ENCODE data around the gene ERN1. TPM values are rescaled to one million over a fixed set of nuclear protein-coding genes. Genes with fewer than 3 reads are reported as not detected.

The ERN1 gene
- total RNA-seq, 1 experiment from 2014 or later, result 13.5 TPM

DNA sequence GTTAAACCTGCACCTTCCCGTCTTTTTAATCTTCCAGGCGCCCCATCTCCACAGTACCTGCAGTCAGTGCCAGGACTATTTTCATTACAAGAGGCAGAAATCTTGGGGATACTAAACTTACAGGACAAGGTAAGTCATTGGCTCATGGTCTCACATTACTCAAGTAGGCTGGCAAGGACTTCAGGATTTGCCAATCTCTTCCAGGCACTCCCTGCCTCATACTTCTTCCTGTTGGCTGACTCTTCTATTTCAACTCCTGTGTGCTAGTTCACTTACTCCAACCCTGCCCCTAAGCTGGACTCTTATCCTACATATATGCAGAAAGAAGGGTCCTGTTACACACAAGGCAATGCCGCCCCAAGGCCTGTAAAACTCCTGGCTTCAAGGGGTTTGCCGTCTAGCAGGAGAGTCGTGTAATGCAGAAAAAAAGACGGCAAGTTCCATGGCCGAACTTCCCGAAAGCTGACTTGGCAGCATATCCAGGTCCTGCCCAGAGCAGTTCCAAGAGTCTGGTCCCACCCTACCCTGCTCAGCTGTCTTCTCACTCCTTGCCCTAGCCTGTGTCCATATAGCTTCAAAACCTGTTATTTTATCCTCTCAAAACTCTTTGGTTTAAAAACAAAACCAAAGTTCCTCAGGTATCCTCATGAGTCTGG, 14.8 kb downstream of the ERN1 start:
- peak; percentile 60 for DNase-seq
- no peaks in the 10 kb centered on the region for H4K20me1 ChIP-seq (ENCODE audit: low read length)
- H3K9me3 ChIP-seq (ENCODE audit: low read length), result no peaks in the 10 kb centered on the region
- H3K27ac ChIP-seq (ENCODE audit: low read length), result peak overlapping the region; percentile 77
- POLR2A ChIA-PET (ENCODE audit: unreplicated experiment), result interaction anchor here (0.7 kb wide), 1 partner anchor 19 kb away, joined by 3 read pairs; no protein-coding TSS in a partner anchor
- no peak overlapping the region for H3K4me3 ChIP-seq (ENCODE audit: low read length)
- no peaks in the 10 kb centered on the region for H3K9me2 ChIP-seq (replicated peaks; ENCODE audit: low read length)
- 0 out of 2 replicates have a peak, but pooled peaks have one; percentile 20 for ATAC-seq
- H3K4me2 ChIP-seq (ENCODE audit: low read length), result peak overlapping the region; percentile 59
- no peak overlapping the region for H2AFZ ChIP-seq (ENCODE audit: low read length)
- no peak for TF ChIP-seq CTCF (conservative IDR thresholded peaks at IDR 0.05; ENCODE audit: low read depth, low read length)
- TF ChIP-seq EZH2 (IDR thresholded peaks at IDR 0.05; ENCODE audit: low read length, unreplicated experiment), result no peak
- TF ChIP-seq EZH2phosphoT487 (IDR thresholded peaks at IDR 0.05; ENCODE audit: borderline replicate concordance, low read length), result no peak
- no TSS peak for BruUV-seq (replicated peaks)
- H3K79me2 ChIP-seq (ENCODE audit: low read length), result peaks cover 34% of the 10 kb centered on the region
- H3K4me1 ChIP-seq (ENCODE audit: insufficient read depth, low read length), result peaks cover 29% of the 10 kb centered on the region
- H3K36me3 ChIP-seq (ENCODE audit: low read depth, low read length), result no peaks in the 10 kb centered on the region
- intact Hi-C loops (cut with micrococcal nuclease), result no loop called here
- H3K27me3 ChIP-seq (ENCODE audit: low read length), result no peaks in the 10 kb centered on the region
- peaks cover 7% of the 10 kb centered on the region for H3F3A ChIP-seq (ENCODE audit: low read length, unreplicated experiment)
- no peak overlapping the region for H3K9ac ChIP-seq (ENCODE audit: low read length)
- CTCF ChIA-PET, result no interaction called here

GRCh38 chr17:64113006-64113405, 16.9 kb downstream of the ERN1 start:
- DNase-seq, result no peak
- ATAC-seq, result no peak
- H3K4me3 ChIP-seq (ENCODE audit: low read length), result no peak overlapping the region
- no peak overlapping the region for H2AFZ ChIP-seq (ENCODE audit: low read length)
- TF ChIP-seq EZH2phosphoT487 (IDR thresholded peaks at IDR 0.05; ENCODE audit: borderline replicate concordance, low read length) (no peak), EZH2 (IDR thresholded peaks at IDR 0.05; ENCODE audit: low read length, unreplicated experiment) (no peak), CTCF (conservative IDR thresholded peaks at IDR 0.05; ENCODE audit: low read depth, low read length) (no peak)
- H3K9ac ChIP-seq (ENCODE audit: low read length), result no peak overlapping the region
- CTCF ChIA-PET, result no interaction called here
- no TSS peak for BruUV-seq (replicated peaks)
- no peak overlapping the region for H3K27ac ChIP-seq (ENCODE audit: low read length)
- no peaks in the 10 kb centered on the region for H4K20me1 ChIP-seq (ENCODE audit: low read length)
- peaks cover 27% of the 10 kb centered on the region for H3K4me1 ChIP-seq (ENCODE audit: insufficient read depth, low read length)
- POLR2A ChIA-PET (ENCODE audit: unreplicated experiment), result no interaction called here
- H3K9me2 ChIP-seq (replicated peaks; ENCODE audit: low read length), result no peaks in the 10 kb centered on the region
- H3K9me3 ChIP-seq (ENCODE audit: low read length), result no peaks in the 10 kb centered on the region
- H3K79me2 ChIP-seq (ENCODE audit: low read length), result peaks cover 21% of the 10 kb centered on the region
- H3K27me3 ChIP-seq (ENCODE audit: low read length), result no peaks in the 10 kb centered on the region
- H3K4me2 ChIP-seq (ENCODE audit: low read length), result no peak overlapping the region
- H3F3A ChIP-seq (ENCODE audit: low read length, unreplicated experiment), result peaks cover 7% of the 10 kb centered on the region
- no peaks in the 10 kb centered on the region for H3K36me3 ChIP-seq (ENCODE audit: low read depth, low read length)
- intact Hi-C loops (cut with micrococcal nuclease), result no loop called here

- POLR2A ChIA-PET (ENCODE audit: unreplicated experiment), result interaction anchor here (0.6 kb wide), 1 partner anchor 388 kb away, joined by 7 read pairs; no protein-coding TSS in a partner anchor
- CTCF ChIA-PET, result no interaction called here
- ATAC-seq, result no peak
Measured at GRCh38 chr17:64111831-64112230, 18.1 kb downstream of the ERN1 start.

More at GRCh38 chr17:64111831-64112230, 18.1 kb downstream of the ERN1 start:
- Histone ChIP-seq H3F3A (ENCODE audit: low read length, unreplicated experiment) (peaks cover 7% of the 10 kb centered on the region), H3K4me3 (ENCODE audit: low read length) (no peak overlapping the region), H3K4me1 (ENCODE audit: insufficient read depth, low read length) (peaks cover 36% of the 10 kb centered on the region), H3K9me2 (replicated peaks; ENCODE audit: low read length) (no peaks in the 10 kb centered on the region), H3K79me2 (ENCODE audit: low read length) (peaks cover 13% of the 10 kb centered on the region), H3K9ac (ENCODE audit: low read length) (no peak overlapping the region), H3K9me3 (ENCODE audit: low read length) (no peaks in the 10 kb centered on the region), H3K27me3 (ENCODE audit: low read length) (no peaks in the 10 kb centered on the region), H3K4me2 (ENCODE audit: low read length) (no peak overlapping the region), H2AFZ (ENCODE audit: low read length) (no peak overlapping the region), H4K20me1 (ENCODE audit: low read length) (no peaks in the 10 kb centered on the region), H3K27ac (ENCODE audit: low read length) (no peak overlapping the region), H3K36me3 (ENCODE audit: low read depth, low read length) (no peaks in the 10 kb centered on the region)
- TF ChIP-seq EZH2 (IDR thresholded peaks at IDR 0.05; ENCODE audit: low read length, unreplicated experiment) (no peak), EZH2phosphoT487 (IDR thresholded peaks at IDR 0.05; ENCODE audit: borderline replicate concordance, low read length) (no peak), CTCF (conservative IDR thresholded peaks at IDR 0.05; ENCODE audit: low read depth, low read length) (no peak)
- intact Hi-C loops (cut with micrococcal nuclease), result no loop called here
- DNase-seq, result no peak
- BruUV-seq (replicated peaks), result no TSS peak

Data from PC-3 (cell line).